ENCODE measurements around the gene TADA2B. TPM values are rescaled to one million over a fixed set of nuclear protein-coding genes. Genes with fewer than 3 reads are reported as not detected.
"Not testable (repeated sequence)": the region's sequence is repeated elsewhere in the genome, so short reads cannot be mapped to it uniquely, and the experiment has no call there.

TADA2B gene
- polyA plus RNA-seq, 3 donors = 20.7 to 21.6 (median 21.1) TPM

GRCh38 chr4:7075962-7076695 lies 33.0 kb downstream of the TADA2B start:
- no peak for DNase-seq

- DNase-seq = no peak
Observed at GRCh38 chr4:7076696-7077082, 33.5 kb downstream of the TADA2B start.

GRCh38 chr4:7077371-7077770 lies 34.2 kb downstream of the TADA2B start:
- no peak for DNase-seq

- DNase-seq = no peak
Observed at GRCh38 chr4:7078025-7078424, 34.9 kb downstream of the TADA2B start.

- not testable (repeated sequence) for DNase-seq
Observed at GRCh38 chr4:7079483-7079882, 36.3 kb downstream of the TADA2B start.

GRCh38 chr4:7079909-7080308 lies 36.7 kb downstream of the TADA2B start:
- DNase-seq = not testable (repeated sequence)

- no peak for DNase-seq
Observed at GRCh38 chr4:7083597-7084563, 40.7 kb downstream of the TADA2B start.

- not testable (repeated sequence) for DNase-seq
Observed at GRCh38 chr4:7084564-7084961, 41.4 kb downstream of the TADA2B start.

GRCh38 chr4:7086384-7086783 lies 43.2 kb downstream of the TADA2B start:
- no peak for DNase-seq

GRCh38 chr4:7087036-7087435 lies 43.9 kb downstream of the TADA2B start:
- no peak for DNase-seq

- DNase-seq = no peak
Observed at GRCh38 chr4:7089213-7089986, 46.2 kb downstream of the TADA2B start.

GRCh38 chr4:7092026-7092425 lies 48.9 kb downstream of the TADA2B start:
- no peak for DNase-seq

GRCh38 chr4:7094916-7095315 lies 51.7 kb downstream of the TADA2B start:
- no peak for DNase-seq

GRCh38 chr4:7095611-7096155 lies 52.5 kb downstream of the TADA2B start:
- DNase-seq = no peak

- DNase-seq = no peak
Observed at GRCh38 chr4:7096236-7096635, 53.1 kb downstream of the TADA2B start.

- peak; percentile 71 for DNase-seq
Observed at GRCh38 chr4:7101692-7102515, 58.7 kb downstream of the TADA2B start.

GRCh38 chr4:7102516-7102909 lies 59.3 kb downstream of the TADA2B start:
- not testable (repeated sequence) for DNase-seq

- DNase-seq = peak; percentile 77
Observed at GRCh38 chr4:7103031-7103606, 59.9 kb downstream of the TADA2B start.

GRCh38 chr4:7103607-7104365 lies 60.6 kb downstream of the TADA2B start:
- DNase-seq = peak; percentile 73

Measured in renal pelvis (tissue), 4 donors.